VCaP (cell line): ENCODE measurements around the gene HDAC4.
A peak's percentile ranks its signal among the peaks of the same experiment; 100 is the strongest.

Experiments used
- H3K27ac ChIP-seq: fragments of 450-650 bp; 2 replicates; pipeline ENCODE4 v1.5.1; 2017
- TF ChIP-seq, protein P1 (sequence below): fragments of 450-650 bp; conservative IDR thresholded peaks from 2 replicates; pipeline ENCODE4 v1.5.1; 2017; ENCODE audit warnings: mild to moderate bottlenecking, moderate library complexity

The HDAC4 gene

GRCh38 chr2:239246723-239247122, 154.1 kb downstream of the HDAC4 start:
- TF ChIP-seq, protein P1, sequence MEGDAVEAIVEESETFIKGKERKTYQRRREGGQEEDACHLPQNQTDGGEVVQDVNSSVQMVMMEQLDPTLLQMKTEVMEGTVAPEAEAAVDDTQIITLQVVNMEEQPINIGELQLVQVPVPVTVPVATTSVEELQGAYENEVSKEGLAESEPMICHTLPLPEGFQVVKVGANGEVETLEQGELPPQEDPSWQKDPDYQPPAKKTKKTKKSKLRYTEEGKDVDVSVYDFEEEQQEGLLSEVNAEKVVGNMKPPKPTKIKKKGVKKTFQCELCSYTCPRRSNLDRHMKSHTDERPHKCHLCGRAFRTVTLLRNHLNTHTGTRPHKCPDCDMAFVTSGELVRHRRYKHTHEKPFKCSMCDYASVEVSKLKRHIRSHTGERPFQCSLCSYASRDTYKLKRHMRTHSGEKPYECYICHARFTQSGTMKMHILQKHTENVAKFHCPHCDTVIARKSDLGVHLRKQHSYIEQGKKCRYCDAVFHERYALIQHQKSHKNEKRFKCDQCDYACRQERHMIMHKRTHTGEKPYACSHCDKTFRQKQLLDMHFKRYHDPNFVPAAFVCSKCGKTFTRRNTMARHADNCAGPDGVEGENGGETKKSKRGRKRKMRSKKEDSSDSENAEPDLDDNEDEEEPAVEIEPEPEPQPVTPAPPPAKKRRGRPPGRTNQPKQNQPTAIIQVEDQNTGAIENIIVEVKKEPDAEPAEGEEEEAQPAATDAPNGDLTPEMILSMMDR: no peak
- H3K27ac ChIP-seq: peak overlapping the region; percentile 77

GRCh38 chr2:239245872-239246721, 154.7 kb downstream of the HDAC4 start:
- peak overlapping the region; percentile 77 for H3K27ac ChIP-seq
- TF ChIP-seq, protein P1: no peak

GRCh38 chr2:239245107-239245506, 155.7 kb downstream of the HDAC4 start:
- H3K27ac ChIP-seq: peak overlapping the region; percentile 77
- TF ChIP-seq, protein P1: no peak

DNA sequence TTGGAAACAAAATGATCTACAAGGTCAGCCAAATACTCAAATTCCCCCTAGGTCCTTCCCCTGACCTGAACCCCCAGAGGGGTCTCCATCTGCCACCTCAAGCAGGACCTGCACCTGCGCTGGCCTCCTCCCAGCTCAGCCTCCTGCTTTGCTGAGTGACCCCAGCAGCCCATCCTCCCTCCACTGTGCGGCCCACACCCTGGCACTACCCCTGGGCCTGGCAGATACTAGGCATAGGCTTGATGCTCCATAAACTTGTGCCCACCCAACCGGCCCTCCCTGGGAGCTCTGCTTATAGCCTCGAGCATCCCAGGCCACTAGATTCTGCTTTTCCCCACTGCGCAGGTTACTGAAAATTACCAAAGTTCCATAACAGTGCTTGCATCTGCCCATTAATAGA, 156.2 kb downstream of the HDAC4 start:
- TF ChIP-seq, protein P1: no peak
- peak overlapping the region; percentile 77 for H3K27ac ChIP-seq

- peak overlapping the region; percentile 81 for H3K27ac ChIP-seq
- TF ChIP-seq, protein P1: no peak
These were observed 159.3 kb downstream of the HDAC4 start for GRCh38 chr2:239241431-239241960.

GRCh38 chr2:239240414-239240881, 160.4 kb downstream of the HDAC4 start:
- TF ChIP-seq, protein P1: no peak
- H3K27ac ChIP-seq: peak overlapping the region; percentile 81

DNA sequence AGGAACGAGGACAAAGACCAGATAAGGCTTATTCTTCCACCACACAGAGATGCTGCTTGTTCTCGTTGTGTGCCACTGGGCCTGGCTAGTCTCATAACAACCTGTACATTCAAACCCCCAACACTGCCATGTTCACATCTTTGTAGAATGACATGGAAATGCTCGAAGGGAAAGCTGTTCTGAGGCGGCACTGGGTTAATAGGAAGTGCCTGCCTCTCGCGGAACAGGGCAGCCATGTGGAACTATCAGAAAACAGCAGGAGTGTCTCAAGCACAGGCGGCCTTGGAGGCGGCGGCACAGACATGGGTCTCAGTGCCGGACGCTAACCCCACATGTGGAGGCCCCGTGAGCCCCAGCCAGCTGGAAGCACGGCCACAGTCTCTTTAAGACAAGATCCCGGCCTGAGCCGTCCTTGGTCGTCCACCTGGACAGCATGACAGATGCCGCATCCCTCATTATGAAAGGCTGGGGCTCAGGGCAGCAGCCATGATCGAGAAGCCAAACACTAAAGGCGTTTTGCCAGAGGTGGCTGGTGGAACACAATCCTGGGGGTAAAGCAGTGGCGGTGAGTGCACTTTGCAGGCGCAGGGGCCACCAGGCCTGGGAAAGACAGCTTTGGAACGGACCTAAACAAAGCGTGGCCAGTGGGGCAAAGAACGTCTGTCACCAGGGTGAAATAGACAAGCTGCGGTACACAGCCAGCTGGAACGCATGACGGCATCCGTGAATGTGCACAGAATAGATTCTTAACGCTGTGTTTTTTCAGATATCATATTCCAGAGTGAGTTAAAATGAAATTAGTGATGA, 161.0 kb downstream of the HDAC4 start:
- peak overlapping the region; percentile 81 for H3K27ac ChIP-seq
- TF ChIP-seq, protein P1: no peak
